ENCODE measurements around the gene LZTR1. TPM values are rescaled to one million over a fixed set of nuclear protein-coding genes. Genes with fewer than 3 reads are reported as not detected.

The LZTR1 gene
- total and polyA plus RNA-seq, 2 donors (not counting 3 experiments of a cell fraction or from before 2014, with no cell fraction given) = 56.6 to 86.8 TPM

- dilution Hi-C loops (cut with MboI; ENCODE audit: extremely low pct_ligation_motif_present, low sequenced_read_pairs) = no loop called here
- DNase-seq (ENCODE audit: low read depth, low spot score) (no peak), FAIRE-seq (peak; percentile 77)
- H2AFZ ChIP-seq (ENCODE audit: low read depth, low read length) = peak within 1 kb of the TSS; percentile 85
- intact Hi-C loops (cut with micrococcal nuclease) = loop anchor here (1.0 to 2.0 kb wide), 3 partner anchors 13 to 33 kb away; partner anchors contain the start of genes LRRC74B, LZTR1 and THAP7
- TF ChIP-seq MAX (IDR thresholded peaks at IDR 0.05; ENCODE audit: insufficient read depth, insufficient read length) (no peak), FOS (IDR thresholded peaks at IDR 0.05; ENCODE audit: borderline replicate concordance, insufficient read depth, low read length) (no peak), POLR2AphosphoS5 (IDR thresholded peaks at IDR 0.05; ENCODE audit: insufficient read depth, low read depth, low read length) (no peak), CTCF (IDR thresholded peaks at IDR 0.05; ENCODE audit: extremely low read depth in 1 of 2, insufficient read depth in 1 of 2, low read depth in 1 of 2, low read length in 2 of 2) (no peak)
- CTCF ChIA-PET = interaction anchor here (1.0 to 1.8 kb wide), 2 partner anchors 11 to 129 kb away, joined by 3 to 5 read pairs; no protein-coding TSS in a partner anchor
- H3K4me1 ChIP-seq (ENCODE audit: control insufficient read depth, extremely low read depth, insufficient read depth, low read length) = peaks cover 13% of the 10 kb centered on the region
- H3K9me3 ChIP-seq (replicated peaks; ENCODE audit: control insufficient read depth, insufficient read depth, low read length) = no peaks in the 10 kb centered on the region
- H3K4me2 ChIP-seq (ENCODE audit: insufficient read depth, low read length) = peak within 1 kb of the TSS; percentile 73
- no peaks in the 10 kb centered on the region for H3K27me3 ChIP-seq (ENCODE audit: control insufficient read depth in 2 of 2, insufficient read depth in 2 of 2, low read length in 2 of 2)
- BruUV-seq (replicated peaks) = no TSS peak
- H3K79me2 ChIP-seq (ENCODE audit: control insufficient read depth, insufficient read depth, low read length) = no peaks in the 10 kb centered on the region
- H3K27ac ChIP-seq (ENCODE audit: insufficient read depth, low read depth, low read length) = peak within 1 kb of the TSS; percentile 66
- peak within 1 kb of the TSS; percentile 12 to 47 (median 43) for H3K4me3 ChIP-seq (replicated peaks in 1 of 3; ENCODE audit: insufficient read depth in 1 of 3, low read depth in 1 of 3, low read length in 3 of 3)
- H3K36me3 ChIP-seq (ENCODE audit: control insufficient read depth in 2 of 2, extremely low read depth in 1 of 2, insufficient read depth in 2 of 2, low read length in 2 of 2) = no peaks in the 10 kb centered on the region
- POLR2A ChIA-PET = no interaction called here
- H3K9ac ChIP-seq (replicated peaks; ENCODE audit: extremely low read depth, insufficient read depth, low read length) = peak within 1 kb of the TSS; percentile 69
- H3K9me1 ChIP-seq (replicated peaks; ENCODE audit: control insufficient read depth, extremely low read depth, insufficient read depth, low read length) = no peaks in the 10 kb centered on the region
- no peaks in the 10 kb centered on the region for H4K20me1 ChIP-seq (replicated peaks; ENCODE audit: control insufficient read depth, extremely low read depth, insufficient read depth, low read length)
Measured at GRCh38 chr22:21014726-21015465, 32.8 kb downstream of the LZTR1 start, which contains the start of gene P2RX6. Gene P2RX6, plus strand, starts transcription at chr22:21015165. Its CDS starts 10 bp downstream, at chr22:21015175.

Data from endothelial cell of umbilical vein (primary cell).